B cell (primary cell): ENCODE measurements around the gene AGRN. TPM values are rescaled to one million over a fixed set of nuclear protein-coding genes. Genes with fewer than 3 reads are reported as not detected.
"Not testable (repeated sequence)": the region's sequence is repeated elsewhere in the genome, so short reads cannot be mapped to it uniquely, and the experiment has no call there.

Source experiments
- ATAC-seq: fragments of 200-7000 bp; cut with Tn5 transposase; one replicate; pipeline ENCODE4 v1.10.0; 2021; ENCODE audit warnings: low read depth, mild to moderate bottlenecking, moderate number of reproducible peaks, moderate library complexity
- CTCF ChIA-PET: fragments of 350-600 bp; sonication (Branson Sonifier 250); formaldehyde crosslinking; loops from one replicate; lab custom pipeline; 2021; ENCODE audit warnings: antibody characterized with exemption, inconsistent platforms; lab: Charles Lee
- POLR2A ChIA-PET: fragments of 350-600 bp; sonication (Branson Sonifier 250); formaldehyde crosslinking; loops from one replicate; lab custom pipeline; 2021; ENCODE audit warnings: antibody characterized with exemption; lab: Charles Lee
- DNase-seq: peaks from one replicate; pipeline ENCODE4 v3.0.0; 2013
- H2AFZ ChIP-seq: 2 replicates; pipeline ENCODE4 v1.6.1; 2012; ENCODE audit warnings: mild to moderate bottlenecking, low read depth, low read length; ENCODE audit not compliant: insufficient read depth, poor library complexity, severe bottlenecking
- H3K27ac ChIP-seq, 2 donors: 1 replicate in 1 of 2; 2 replicates in 1 of 2; pipeline ENCODE4 v1.5.1; 2012 to 2013; ENCODE audit warnings: low read length in 2 of 2, mild to moderate bottlenecking in 2 of 2, moderate library complexity in 1 of 2
- H3K27me3 ChIP-seq, 4 experiments: fragments of 200-600 bp in 1 of 4; sonication (generic) in 1 of 4; replicated peaks in 1 of 4; 1 replicate in 2 of 4; 2 replicates in 2 of 4; pipeline versions ENCODE4 v1.6.1 to v1.7.0; 2013 to 2016; ENCODE audit warnings: low read length in 3 of 4, mild to moderate bottlenecking in 2 of 4, mixed read lengths in 1 of 4, moderate library complexity in 1 of 4; ENCODE audit not compliant: insufficient read depth in 4 of 4, control insufficient read depth in 3 of 4; ENCODE audit errors: control extremely low read depth in 1 of 4
- H3K36me3 ChIP-seq, 2 experiments: replicated peaks in 1 of 2; 1 replicate in 1 of 2; 2 replicates in 1 of 2; pipeline versions ENCODE4 v1.6.1 to v1.7.1; 2013; ENCODE audit warnings: low read length in 1 of 2; ENCODE audit not compliant: insufficient read depth in 2 of 2, control insufficient read depth in 1 of 2; ENCODE audit errors: control extremely low read depth in 1 of 2, extremely low read depth in 1 of 2
- H3K4me1 ChIP-seq, 2 donors: fragments of 200-600 bp in 1 of 2; sonication (generic) in 1 of 2; 1 replicate in 1 of 2; 2 replicates in 1 of 2; pipeline versions ENCODE4 v1.5.1 to v1.6.1; 2013 to 2017; ENCODE audit warnings: low read length in 2 of 2; ENCODE audit not compliant: control insufficient read depth in 2 of 2, insufficient read depth in 2 of 2
- H3K4me2 ChIP-seq: replicated peaks from 2 replicates; pipeline ENCODE3; 2012; ENCODE audit warnings: mild to moderate bottlenecking, low read depth, low read length; ENCODE audit not compliant: poor library complexity, severe bottlenecking
- H3K4me3 ChIP-seq, 5 experiments: fragments of 200-600 bp in 1 of 5; sonication (generic) in 1 of 5; 1 replicate in 3 of 5; 2 replicates in 2 of 5; pipeline versions ENCODE4 v1.5.1 to v1.7.0; 2011 to 2016; ENCODE audit warnings: low read length in 4 of 5, mild to moderate bottlenecking in 4 of 5, low read depth in 2 of 5, control low read depth in 1 of 5, moderate library complexity in 1 of 5; ENCODE audit not compliant: insufficient read depth in 1 of 5; ENCODE audit errors: control extremely low read depth in 1 of 5, extremely low read depth in 1 of 5
- H3K79me2 ChIP-seq: fragments of 200-600 bp; sonication (generic); one replicate; pipeline ENCODE4 v1.6.0; 2016; ENCODE audit warnings: low read length; ENCODE audit not compliant: control insufficient read depth, insufficient read depth
- H3K9ac ChIP-seq: fragments of 200-600 bp; sonication (generic); 2 replicates; pipeline ENCODE4 v1.6.1; 2017; ENCODE audit warnings: mild to moderate bottlenecking, low read length, moderate library complexity
- H3K9me3 ChIP-seq, 3 donors: one replicate each; pipeline versions ENCODE4 v1.6.1 to v1.7.1; 2013; ENCODE audit warnings: low read length in 2 of 3; ENCODE audit not compliant: control insufficient read depth in 2 of 3, insufficient read depth in 1 of 3; ENCODE audit errors: control extremely low read depth in 1 of 3
- H4K20me1 ChIP-seq: 2 replicates; pipeline ENCODE4 v1.6.0; 2012; ENCODE audit warnings: mild to moderate bottlenecking, low read length; ENCODE audit not compliant: insufficient read depth, control insufficient read depth, poor library complexity, severe bottlenecking
- H3K27ac Mint-ChIP-seq: one replicate; pipeline ENCODE4 v1.8.0; 2021; ENCODE audit warnings: mixed read lengths
- H3K27me3 Mint-ChIP-seq: one replicate; pipeline ENCODE4 v1.8.0; 2021; ENCODE audit warnings: mixed read lengths
- H3K4me1 Mint-ChIP-seq: one replicate; pipeline ENCODE4 v1.8.0; 2021; ENCODE audit warnings: mixed read lengths
- H3K4me3 Mint-ChIP-seq: one replicate; pipeline ENCODE4 v1.8.0; 2021; ENCODE audit warnings: mixed read lengths
- H3K9me3 Mint-ChIP-seq: one replicate; pipeline ENCODE4 v1.8.0; 2022; ENCODE audit warnings: mixed read lengths; ENCODE audit not compliant: insufficient read depth
- EZH2 ChIP-seq: IDR thresholded peaks from 2 replicates; pipeline ENCODE4 v1.6.1; 2012; ENCODE audit warnings: borderline replicate concordance, low read depth, mild to moderate bottlenecking, moderate library complexity, low read length; ENCODE audit not compliant: insufficient read depth, poor library complexity, severe bottlenecking
- WGBS: methylation state at CpG from one replicate; pipeline ENCODE4 v1.1.5; 2013; ENCODE audit warnings: missing lambda C conversion rate; ENCODE audit not compliant: insufficient coverage; 5-methylcytosine and 5-hydroxymethylcytosine counted together
- intact Hi-C: fragments of 100-400 bp; cut with micrococcal nuclease; formaldehyde crosslinking; loops from one replicate; pipeline ENCODE4 v1.10.0; 2022
- polyA plus RNA-seq: library from polyadenylated mRNA; depleted of rRNA; stranded (reverse); fragments of >200 nt; gene quantifications from 2 replicates; pipeline ENCODE4 v1.2.3, GENCODE V29; 2012
- total RNA-seq, 2 donors: library from RNA; stranded (reverse); fragments of 120-200 nt in 1 of 2; gene quantifications; 1 replicate in 1 of 2; 2 replicates in 1 of 2; pipeline versions ENCODE4 v1.2.3 to v1.2.4, GENCODE V29; 2013 to 2022
- TF ChIP-seq, protein P1 (sequence below): fragments of 200-600 bp; IDR thresholded peaks from one replicate; pipeline ENCODE4 v1.8.0; 2022; ENCODE audit warnings: antibody characterized with exemption, mild to moderate bottlenecking

The AGRN gene
- total and polyA plus RNA-seq, 2 donors (not counting 1 experiment from before 2014, with no cell fraction given) = 7.3 to 31.3 TPM

DNA sequence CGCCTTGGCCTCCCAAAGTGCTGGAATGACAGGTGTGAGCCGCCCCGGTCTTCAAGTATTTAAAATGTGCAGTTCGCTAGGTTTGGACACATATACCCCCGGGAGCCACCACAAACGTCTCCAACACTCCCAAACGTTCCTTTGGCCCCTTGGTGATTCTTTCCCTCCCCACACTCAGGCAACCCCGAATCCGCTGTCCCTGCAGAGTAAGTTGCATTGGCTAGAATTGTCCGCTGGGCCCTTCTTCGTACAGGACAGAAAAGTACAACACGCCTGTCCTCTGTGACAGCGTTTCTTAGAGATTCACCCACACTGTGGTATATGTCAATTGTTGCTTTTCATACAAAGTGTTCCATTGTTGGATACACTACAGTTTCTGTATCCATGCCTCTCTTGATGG lies 34.8 kb upstream of the AGRN start:
- Histone ChIP-seq H3K79me2 (no peaks in the 10 kb centered on the region), H3K4me2 (no peak overlapping the region), H3K9me3 (no peaks in the 10 kb centered on the region), H3K36me3 (no peaks in the 10 kb centered on the region), H3K9ac (no peak overlapping the region), H3K27me3 (peaks cover 0 to 22% (median 0%) of the 10 kb centered on the region in 4 experiments), H3K27ac (no peak overlapping the region), H3K4me3 (no peak overlapping the region), H2AFZ (no peak overlapping the region), H3K4me1 (peaks cover 0 to 3% of the 10 kb centered on the region in 2 donors), H4K20me1 (no peaks in the 10 kb centered on the region)
- intact Hi-C loops = loop anchor here (2.0 kb wide), 1 partner anchor 306 kb away; no protein-coding TSS in a partner anchor
- Mint-ChIP-seq H3K4me3 (no peak overlapping the region), H3K9me3 (no peaks in the 10 kb centered on the region), H3K4me1 (no peaks in the 10 kb centered on the region), H3K27me3 (peaks cover 43% of the 10 kb centered on the region), H3K27ac (no peak overlapping the region)
- ATAC-seq (no peak), DNase-seq (no peak)
- TF ChIP-seq, protein P1, sequence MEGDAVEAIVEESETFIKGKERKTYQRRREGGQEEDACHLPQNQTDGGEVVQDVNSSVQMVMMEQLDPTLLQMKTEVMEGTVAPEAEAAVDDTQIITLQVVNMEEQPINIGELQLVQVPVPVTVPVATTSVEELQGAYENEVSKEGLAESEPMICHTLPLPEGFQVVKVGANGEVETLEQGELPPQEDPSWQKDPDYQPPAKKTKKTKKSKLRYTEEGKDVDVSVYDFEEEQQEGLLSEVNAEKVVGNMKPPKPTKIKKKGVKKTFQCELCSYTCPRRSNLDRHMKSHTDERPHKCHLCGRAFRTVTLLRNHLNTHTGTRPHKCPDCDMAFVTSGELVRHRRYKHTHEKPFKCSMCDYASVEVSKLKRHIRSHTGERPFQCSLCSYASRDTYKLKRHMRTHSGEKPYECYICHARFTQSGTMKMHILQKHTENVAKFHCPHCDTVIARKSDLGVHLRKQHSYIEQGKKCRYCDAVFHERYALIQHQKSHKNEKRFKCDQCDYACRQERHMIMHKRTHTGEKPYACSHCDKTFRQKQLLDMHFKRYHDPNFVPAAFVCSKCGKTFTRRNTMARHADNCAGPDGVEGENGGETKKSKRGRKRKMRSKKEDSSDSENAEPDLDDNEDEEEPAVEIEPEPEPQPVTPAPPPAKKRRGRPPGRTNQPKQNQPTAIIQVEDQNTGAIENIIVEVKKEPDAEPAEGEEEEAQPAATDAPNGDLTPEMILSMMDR = no peak
- TF ChIP-seq EZH2 = no peak
- ChIA-PET CTCF (interaction anchor here (0.7 to 3.8 kb wide), 21 partner anchors 9 to 456 kb away, joined by 3 to 32 read pairs (median 6); partner anchors contain the start of genes HES4, ISG15 and PLEKHN1), POLR2A (no interaction called here)
- 75% methylated on average over 13 of the region's 13 CpGs for WGBS

DNA sequence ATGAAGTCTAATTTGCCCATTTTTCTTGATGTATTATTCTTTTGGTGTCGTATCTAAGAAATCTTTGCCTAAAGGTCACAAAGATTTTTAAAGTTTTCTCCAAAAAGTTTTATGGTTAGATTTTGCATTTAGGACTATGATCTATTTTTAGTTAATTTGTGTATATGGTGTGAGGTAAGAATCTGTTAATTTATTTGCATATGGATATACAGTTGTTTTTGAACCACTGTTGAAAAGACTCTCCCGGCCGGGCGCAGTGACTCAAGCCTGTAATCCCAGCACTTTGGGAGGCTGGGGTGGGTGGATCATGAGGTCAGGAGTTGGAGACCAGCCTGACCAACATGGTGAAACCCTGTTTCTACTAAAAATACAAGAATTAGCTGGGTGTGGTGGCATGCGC lies 31.9 kb upstream of the AGRN start:
- Histone ChIP-seq H3K9me3 (peaks cover 0 to 14% (median 3%) of the 10 kb centered on the region in 3 donors), H3K27me3 (peaks cover 0 to 18% (median 0%) of the 10 kb centered on the region in 4 experiments)
- CTCF ChIA-PET = interaction anchor here (0.9 kb wide), 1 partner anchor 14 kb away, joined by 3 read pairs; no protein-coding TSS in a partner anchor
- H3K79me2 ChIP-seq, POLR2A ChIA-PET, H4K20me1 ChIP-seq, H3K4me1 Mint-ChIP-seq, H3K4me2 ChIP-seq, DNase-seq, H3K4me1 ChIP-seq, H3K9ac ChIP-seq, H3K36me3 ChIP-seq, H3K27ac ChIP-seq, H3K9me3 Mint-ChIP-seq, intact Hi-C loops, H3K4me3 Mint-ChIP-seq, ATAC-seq, H3K4me3 ChIP-seq, H3K27ac Mint-ChIP-seq, H2AFZ ChIP-seq: not testable (repeated sequence)
- WGBS = 87% methylated on average over 3 of the region's 5 CpGs
- peaks cover 55% of the 10 kb centered on the region for H3K27me3 Mint-ChIP-seq

DNA sequence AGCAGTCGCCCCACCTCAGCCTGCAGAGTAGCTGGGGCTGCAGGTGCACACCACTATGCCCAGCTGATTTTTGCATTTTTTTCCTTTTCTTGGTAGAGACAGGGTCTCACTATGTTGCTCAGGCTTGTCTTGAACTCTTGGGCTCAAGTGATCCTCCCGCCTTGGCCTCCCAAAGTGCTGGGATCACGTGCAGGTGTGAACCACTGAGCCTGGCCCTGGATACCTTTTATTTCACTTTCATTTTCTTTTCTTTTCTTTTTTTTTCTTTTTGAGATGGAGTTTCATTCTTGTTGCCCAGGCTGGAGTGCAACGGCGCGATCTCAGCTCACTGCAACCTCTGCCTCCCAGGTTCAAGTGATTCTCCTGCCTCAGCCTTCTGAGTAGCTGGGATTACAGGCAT lies 28.6 kb upstream of the AGRN start:
- ATAC-seq, H3K4me1 ChIP-seq, H3K27ac Mint-ChIP-seq, H3K36me3 ChIP-seq, CTCF ChIA-PET, H4K20me1 ChIP-seq, H3K79me2 ChIP-seq, H2AFZ ChIP-seq, H3K4me2 ChIP-seq, H3K4me1 Mint-ChIP-seq, POLR2A ChIA-PET, DNase-seq, H3K9ac ChIP-seq, H3K9me3 Mint-ChIP-seq, intact Hi-C loops, H3K4me3 ChIP-seq, H3K4me3 Mint-ChIP-seq, H3K27ac ChIP-seq: not testable (repeated sequence)
- 86% methylated on average over 2 of the region's 6 CpGs for WGBS
- Histone ChIP-seq H3K27me3 (peaks cover 0 to 29% (median 0%) of the 10 kb centered on the region in 4 experiments), H3K9me3 (peaks cover 0 to 22% (median 3%) of the 10 kb centered on the region in 3 donors)
- H3K27me3 Mint-ChIP-seq = peaks cover 48% of the 10 kb centered on the region
